Smooth muscle cell (in vitro differentiated cells): Measurements from ENCODE around the gene SPX. TPM values are rescaled to one million over a fixed set of nuclear protein-coding genes. Genes with fewer than 3 reads are reported as not detected.

ENCODE experiments used
- DNase-seq: peaks from one replicate; lab custom pipeline; 2025; ENCODE audit not compliant: unreplicated experiment; lab: John Stamatoyannopoulos, UW
- H2AFZ ChIP-seq: fragments of 200-600 bp; sonication (generic); 2 replicates; pipeline ENCODE4 v1.6.0; 2016; ENCODE audit warnings: antibody characterized with exemption, low read depth, mild to moderate bottlenecking
- H3F3A ChIP-seq: fragments of 200-600 bp; sonication (generic); 2 replicates; pipeline ENCODE4 v1.6.0; 2017; ENCODE audit warnings: antibody characterized with exemption, low read depth
- H3K27ac ChIP-seq: fragments of 200-600 bp; sonication (generic); 2 replicates; pipeline ENCODE4 v1.5.1; 2016; ENCODE audit warnings: low read depth, mild to moderate bottlenecking
- H3K27me3 ChIP-seq: fragments of 200-600 bp; sonication (generic); 2 replicates; pipeline ENCODE4 v1.6.1; 2016; ENCODE audit warnings: low read depth, mild to moderate bottlenecking
- H3K36me3 ChIP-seq: fragments of 200-600 bp; sonication (generic); 2 replicates; pipeline ENCODE4 v1.5.1; 2016; ENCODE audit warnings: low read depth
- H3K4me1 ChIP-seq: fragments of 200-600 bp; sonication (generic); 2 replicates; pipeline ENCODE4 v1.5.1; 2016; ENCODE audit warnings: low read depth
- H3K4me2 ChIP-seq: fragments of 200-600 bp; sonication (generic); 2 replicates; pipeline ENCODE4 v1.6.0; 2016; ENCODE audit warnings: mild to moderate bottlenecking
- H3K4me3 ChIP-seq: fragments of 200-600 bp; sonication (generic); 2 replicates; pipeline ENCODE4 v1.5.1; 2016; ENCODE audit warnings: mild to moderate bottlenecking
- H3K79me2 ChIP-seq: fragments of 200-600 bp; sonication (generic); 2 replicates; pipeline ENCODE4 v1.6.0; 2016; ENCODE audit warnings: low read depth, mild to moderate bottlenecking
- H3K9ac ChIP-seq: fragments of 200-600 bp; sonication (generic); 2 replicates; pipeline ENCODE4 v1.6.0; 2016; ENCODE audit warnings: low read depth
- H3K9me3 ChIP-seq: fragments of 200-600 bp; sonication (generic); replicated peaks from 2 replicates; pipeline ENCODE4 v1.5.1; 2016; ENCODE audit warnings: low read depth
- H4K20me1 ChIP-seq: fragments of 200-600 bp; sonication (generic); 2 replicates; pipeline ENCODE4 v1.6.0; 2016; ENCODE audit warnings: low read depth
- WGBS: methylation state at CpG from one replicate; pipeline ENCODE4 v1.1.7; 2016; ENCODE audit warnings: low lambda C conversion rate; 5-methylcytosine and 5-hydroxymethylcytosine counted together
- polyA plus RNA-seq: library from polyadenylated mRNA; unstranded; fragments of >200 nt; fragmentation: Nextera tagmentation; extraction: Ambion mirVana; gene quantifications from 2 replicates; pipeline ENCODE4 v1.2.1, GENCODE V29; 2016
- total RNA-seq: library from RNA; depleted of rRNA; stranded (reverse); fragments of >200 nt; gene quantifications from 2 replicates; pipeline ENCODE4 v1.2.3, GENCODE V29; 2014
- TF ChIP-seq, protein P1 (sequence below): fragments of 200-600 bp; sonication (generic); IDR thresholded peaks from 2 replicates; pipeline ENCODE4 v1.5.1; 2017; ENCODE audit warnings: borderline replicate concordance, mild to moderate bottlenecking, antibody characterized with exemption; ENCODE audit not compliant: insufficient read depth, poor library complexity, severe bottlenecking

Gene SPX
- total and polyA plus RNA-seq, 2 experiments from 2014 or later = 0.30 to 0.40 TPM

DNA sequence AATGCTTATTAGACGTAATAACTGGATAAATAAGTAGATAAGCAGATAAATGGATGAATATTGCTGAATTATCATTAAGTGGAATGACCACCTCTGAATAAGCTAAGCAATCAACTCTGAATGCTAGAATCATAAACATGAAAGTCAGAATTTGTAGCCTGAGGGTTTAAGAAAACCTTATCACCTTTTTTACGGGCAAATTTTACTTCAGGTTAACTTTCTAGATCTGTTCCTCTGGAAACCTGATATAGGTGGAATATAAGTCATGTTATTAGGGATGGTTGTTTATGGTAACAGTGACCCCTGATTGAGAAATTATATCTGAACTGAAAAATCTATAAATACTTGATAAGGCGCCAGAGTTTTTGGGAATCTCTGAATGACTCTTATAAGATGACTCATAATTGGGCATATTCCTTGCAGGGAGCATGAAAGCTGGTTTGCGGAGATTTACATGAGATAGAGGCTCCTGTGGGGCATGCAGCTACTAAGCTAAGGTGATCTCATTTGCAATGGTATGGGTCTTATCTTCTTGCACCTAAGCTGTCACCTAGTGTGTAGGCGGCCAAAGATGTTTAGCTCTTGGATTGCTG lies 12.1 kb downstream of the SPX start:
- Histone ChIP-seq H3K9ac (no peak overlapping the region), H3K27ac (no peak overlapping the region), H3K36me3 (no peaks in the 10 kb centered on the region), H3K4me3 (no peak overlapping the region), H4K20me1 (no peaks in the 10 kb centered on the region), H3K9me3 (no peaks in the 10 kb centered on the region), H3K27me3 (no peaks in the 10 kb centered on the region), H3K79me2 (no peaks in the 10 kb centered on the region), H3K4me2 (no peak overlapping the region), H2AFZ (no peak overlapping the region), H3F3A (no peaks in the 10 kb centered on the region), H3K4me1 (no peaks in the 10 kb centered on the region)
- TF ChIP-seq, protein P1, sequence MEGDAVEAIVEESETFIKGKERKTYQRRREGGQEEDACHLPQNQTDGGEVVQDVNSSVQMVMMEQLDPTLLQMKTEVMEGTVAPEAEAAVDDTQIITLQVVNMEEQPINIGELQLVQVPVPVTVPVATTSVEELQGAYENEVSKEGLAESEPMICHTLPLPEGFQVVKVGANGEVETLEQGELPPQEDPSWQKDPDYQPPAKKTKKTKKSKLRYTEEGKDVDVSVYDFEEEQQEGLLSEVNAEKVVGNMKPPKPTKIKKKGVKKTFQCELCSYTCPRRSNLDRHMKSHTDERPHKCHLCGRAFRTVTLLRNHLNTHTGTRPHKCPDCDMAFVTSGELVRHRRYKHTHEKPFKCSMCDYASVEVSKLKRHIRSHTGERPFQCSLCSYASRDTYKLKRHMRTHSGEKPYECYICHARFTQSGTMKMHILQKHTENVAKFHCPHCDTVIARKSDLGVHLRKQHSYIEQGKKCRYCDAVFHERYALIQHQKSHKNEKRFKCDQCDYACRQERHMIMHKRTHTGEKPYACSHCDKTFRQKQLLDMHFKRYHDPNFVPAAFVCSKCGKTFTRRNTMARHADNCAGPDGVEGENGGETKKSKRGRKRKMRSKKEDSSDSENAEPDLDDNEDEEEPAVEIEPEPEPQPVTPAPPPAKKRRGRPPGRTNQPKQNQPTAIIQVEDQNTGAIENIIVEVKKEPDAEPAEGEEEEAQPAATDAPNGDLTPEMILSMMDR = no peak
- DNase-seq = no peak
- WGBS = 87% methylated on average over 5 of the region's 5 CpGs

DNA sequence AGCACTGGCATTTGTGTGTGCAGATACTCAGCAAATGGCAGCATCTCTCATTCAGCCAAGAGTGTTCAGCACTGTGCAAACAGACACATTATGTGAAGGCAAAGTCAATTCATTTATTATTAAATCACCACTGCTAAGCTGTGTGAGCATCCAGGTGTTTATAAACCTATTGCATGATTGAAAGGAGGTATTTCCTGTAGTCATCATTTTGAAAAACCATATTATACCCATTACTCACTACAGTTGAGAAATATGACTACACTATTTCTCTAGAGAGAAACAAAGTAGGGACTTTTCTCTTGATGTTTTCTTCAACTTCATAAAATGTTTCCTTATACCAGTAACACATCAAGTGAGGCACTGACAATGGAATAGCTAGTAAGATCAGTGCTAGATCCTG lies 13.7 kb downstream of the SPX start:
- Histone ChIP-seq H2AFZ (no peak overlapping the region), H3K27me3 (no peaks in the 10 kb centered on the region), H3K4me3 (no peak overlapping the region), H3F3A (no peaks in the 10 kb centered on the region), H3K9me3 (no peaks in the 10 kb centered on the region), H3K79me2 (no peaks in the 10 kb centered on the region), H3K27ac (no peak overlapping the region), H3K9ac (no peak overlapping the region), H3K4me1 (no peaks in the 10 kb centered on the region), H4K20me1 (no peaks in the 10 kb centered on the region), H3K4me2 (no peak overlapping the region), H3K36me3 (no peaks in the 10 kb centered on the region)
- TF ChIP-seq, protein P1 = no peak
- no peak for DNase-seq

DNA sequence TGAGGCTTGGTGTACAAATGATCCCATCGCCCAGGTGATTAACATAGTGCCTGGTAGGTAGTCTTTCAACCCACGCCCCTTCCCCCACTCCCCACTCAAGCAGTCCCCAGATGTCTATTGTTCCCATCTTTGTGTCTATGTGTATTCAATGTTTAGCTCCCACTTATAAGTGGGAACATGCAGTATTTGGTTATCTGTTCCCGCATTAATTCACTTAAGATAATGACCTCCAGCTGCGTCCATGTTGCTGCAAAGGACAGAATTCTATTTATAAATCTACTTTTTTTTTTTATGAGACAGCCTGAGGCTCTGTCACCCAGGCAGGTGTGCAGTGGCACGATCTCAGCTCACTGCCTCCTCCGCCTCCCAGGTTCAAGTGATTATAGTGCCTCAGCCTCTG lies 15.7 kb downstream of the SPX start:
- no peaks in the 10 kb centered on the region for H3K27me3 ChIP-seq
- no peaks in the 10 kb centered on the region for H3K79me2 ChIP-seq
- H2AFZ ChIP-seq = no peak overlapping the region
- no peak overlapping the region for H3K4me3 ChIP-seq
- no peak overlapping the region for H3K27ac ChIP-seq
- no peaks in the 10 kb centered on the region for H3K4me1 ChIP-seq
- no peaks in the 10 kb centered on the region for H4K20me1 ChIP-seq
- DNase-seq = no peak
- no peak overlapping the region for H3K9ac ChIP-seq
- 93% methylated on average over 6 of the region's 6 CpGs for WGBS
- H3F3A ChIP-seq = no peaks in the 10 kb centered on the region
- no peak overlapping the region for H3K4me2 ChIP-seq
- TF ChIP-seq, protein P1 = no peak
- no peaks in the 10 kb centered on the region for H3K9me3 ChIP-seq
- H3K36me3 ChIP-seq = no peaks in the 10 kb centered on the region

GRCh38 chr12:21542403-21542802 lies 16.3 kb downstream of the SPX start:
- no peaks in the 10 kb centered on the region for H3F3A ChIP-seq
- no peak overlapping the region for H2AFZ ChIP-seq

More at GRCh38 chr12:21542403-21542802, 16.3 kb downstream of the SPX start:
- WGBS = 81% methylated on average over 5 of the region's 5 CpGs
- no peak overlapping the region for H3K4me3 ChIP-seq
- H3K27me3 ChIP-seq = no peaks in the 10 kb centered on the region
- DNase-seq = no peak
- no peaks in the 10 kb centered on the region for H4K20me1 ChIP-seq
- no peak overlapping the region for H3K4me2 ChIP-seq
- no peaks in the 10 kb centered on the region for H3K36me3 ChIP-seq
- H3K9ac ChIP-seq = no peak overlapping the region
- TF ChIP-seq, protein P1 = no peak
- H3K27ac ChIP-seq = no peak overlapping the region
- H3K4me1 ChIP-seq = no peaks in the 10 kb centered on the region
- H3K79me2 ChIP-seq = no peaks in the 10 kb centered on the region
- H3K9me3 ChIP-seq = no peaks in the 10 kb centered on the region
